NCI-H1436 (cell line): Measurements from ENCODE around the gene GNL3.

Experiments
- DNase-seq: peaks from one replicate; lab custom pipeline; 2025; lab: John Stamatoyannopoulos, UW

GNL3 gene

GRCh38 chr3:52688266-52688665 is 2.4 kb downstream of the GNL3 start:
- no peak for DNase-seq

GRCh38 chr3:52689151-52689550 is 3.3 kb downstream of the GNL3 start:
- no peak for DNase-seq

GRCh38 chr3:52690560-52690959 is 4.7 kb downstream of the GNL3 start:
- no peak for DNase-seq

- no peak for DNase-seq
Observed at GRCh38 chr3:52693071-52693470, 7.2 kb downstream of the GNL3 start.

- DNase-seq = no peak
Observed at GRCh38 chr3:52694528-52695189, 8.8 kb downstream of the GNL3 start.

GRCh38 chr3:52695798-52696671 is 10.2 kb downstream of the GNL3 start:
- no peak for DNase-seq

GRCh38 chr3:52696830-52697631 is 11.2 kb downstream of the GNL3 start:
- no peak for DNase-seq

GRCh38 chr3:52697632-52697965 is 11.8 kb downstream of the GNL3 start:
- no peak for DNase-seq

- no peak for DNase-seq
Observed at GRCh38 chr3:52703341-52703740, 17.5 kb downstream of the GNL3 start.

GRCh38 chr3:52704611-52705437 is 19.0 kb downstream of the GNL3 start:
- DNase-seq = no peak

- DNase-seq = no peak
Observed at GRCh38 chr3:52705438-52705687, 19.5 kb downstream of the GNL3 start.

GRCh38 chr3:52705688-52706686 is 20.2 kb downstream of the GNL3 start, which contains the start of the genes GLT8D1 and SPCS1:
TSS of gene GLT8D1 (minus strand) at chr3:52705791. CDS start at chr3:52700460, 5,331 bp downstream.
TSS of gene SPCS1 (plus strand) at chr3:52706106. CDS start at chr3:52706247, 141 bp downstream.
- DNase-seq = peak; percentile 65

GRCh38 chr3:52707585-52707984 is 21.8 kb downstream of the GNL3 start:
- DNase-seq = no peak

- DNase-seq = no peak
Observed at GRCh38 chr3:52710512-52710911, 24.7 kb downstream of the GNL3 start.

- DNase-seq = no peak
Observed at GRCh38 chr3:52712291-52713212, 26.7 kb downstream of the GNL3 start.

GRCh38 chr3:52714335-52715302 is 28.8 kb downstream of the GNL3 start:
- no peak for DNase-seq

- DNase-seq = no peak
Observed at GRCh38 chr3:52715714-52716305, 30.0 kb downstream of the GNL3 start.

GRCh38 chr3:52719618-52720017 is 33.8 kb downstream of the GNL3 start:
- DNase-seq = no peak
